NCI-H2081 (cell line): ENCODE measurements around the gene BMPR1B.

Experiments
- DNase-seq, 2 experiments: peaks; one replicate each; lab custom pipeline; 2025; lab: John Stamatoyannopoulos, UW

Gene BMPR1B

GRCh38 chr4:94912606-94913005 is 154.9 kb downstream of the BMPR1B start:
- DNase-seq: no peak

- DNase-seq: no peak
Measured at GRCh38 chr4:94913316-94913715, 155.6 kb downstream of the BMPR1B start.

GRCh38 chr4:94917146-94917545 is 159.4 kb downstream of the BMPR1B start:
- DNase-seq: no peak

GRCh38 chr4:94918543-94918942 is 160.8 kb downstream of the BMPR1B start:
- DNase-seq: no peak

GRCh38 chr4:94920369-94920768 is 162.6 kb downstream of the BMPR1B start:
- DNase-seq: no peak

- no peak for DNase-seq
Measured at GRCh38 chr4:94924566-94924965, 166.8 kb downstream of the BMPR1B start.

GRCh38 chr4:94925764-94926347 is 168.1 kb downstream of the BMPR1B start:
- no peak for DNase-seq

- DNase-seq: no peak
Measured at GRCh38 chr4:94926936-94927335, 169.2 kb downstream of the BMPR1B start.

GRCh38 chr4:94927696-94928095 is 169.9 kb downstream of the BMPR1B start:
- DNase-seq: no peak

GRCh38 chr4:94929696-94930095 is 171.9 kb downstream of the BMPR1B start:
- DNase-seq: no peak

- DNase-seq: no peak
Measured at GRCh38 chr4:94931626-94932025, 173.9 kb downstream of the BMPR1B start.

GRCh38 chr4:94932366-94932765 is 174.6 kb downstream of the BMPR1B start:
- DNase-seq: no peak

- no peak for DNase-seq
Measured at GRCh38 chr4:94933799-94934198, 176.0 kb downstream of the BMPR1B start.

- no peak for DNase-seq
Measured at GRCh38 chr4:94934201-94934600, 176.4 kb downstream of the BMPR1B start.

GRCh38 chr4:94934864-94935263 is 177.1 kb downstream of the BMPR1B start:
- DNase-seq: no peak

- DNase-seq: no peak
Measured at GRCh38 chr4:94936854-94937253, 179.1 kb downstream of the BMPR1B start.

- no peak for DNase-seq
Measured at GRCh38 chr4:94939791-94940519, 182.2 kb downstream of the BMPR1B start.

GRCh38 chr4:94940520-94940908 is 182.8 kb downstream of the BMPR1B start:
- DNase-seq: no peak

GRCh38 chr4:94941706-94942105 is 184.0 kb downstream of the BMPR1B start:
- no peak for DNase-seq

GRCh38 chr4:94944726-94945125 is 187.0 kb downstream of the BMPR1B start:
- DNase-seq: no peak

GRCh38 chr4:94947681-94948108 is 189.9 kb downstream of the BMPR1B start:
- no peak for DNase-seq

- DNase-seq: no peak
Measured at GRCh38 chr4:94954251-94954650, 196.5 kb downstream of the BMPR1B start.

- no peak for DNase-seq
Measured at GRCh38 chr4:94957030-94957429, 199.3 kb downstream of the BMPR1B start.

GRCh38 chr4:94959307-94959706 is 201.6 kb downstream of the BMPR1B start:
- DNase-seq: no peak
